Caco-2 (cell line): ENCODE measurements around the gene ZFYVE9. TPM values are rescaled to one million over a fixed set of nuclear protein-coding genes. Genes with fewer than 3 reads are reported as not detected.

Experiments used
- BruUV-seq: library from RNA; stranded (reverse); fragments of 400-500 nt; replicated peaks from 2 replicates; lab custom pipeline; 2021; lab: Mats Ljungman, UMichigan
- CTCF ChIA-PET: fragments of 300-600 bp; sonication (Branson Sonifier 250); formaldehyde crosslinking; loops from one replicate; lab custom pipeline; 2022; ENCODE audit warnings: antibody characterized with exemption; lab: Charles Lee
- POLR2A ChIA-PET: fragments of 300-600 bp; sonication (Branson Sonifier 250); formaldehyde crosslinking; loops from one replicate; lab custom pipeline; 2022; ENCODE audit warnings: antibody characterized with exemption; lab: Charles Lee
- DNase-seq, 2 experiments: peaks; one replicate each; pipeline versions ENCODE4 v3.0.0 to v3.0.0-alpha.2; 2020 to 2022
- H3K27me3 ChIP-seq: replicated peaks from 2 replicates; pipeline ENCODE4 v1.6.0; 2011; ENCODE audit warnings: low read length; ENCODE audit not compliant: control insufficient read depth, insufficient read depth
- H3K36me3 ChIP-seq: 2 replicates; pipeline ENCODE4 v1.5.1; 2011; ENCODE audit warnings: low read length; ENCODE audit not compliant: control insufficient read depth, insufficient read depth
- H3K4me1 ChIP-seq: fragments of 250-450 bp; sonication (Bioruptor Pico); 2 replicates; pipeline ENCODE4 v1.5.1; 2020; ENCODE audit warnings: mild to moderate bottlenecking
- H3K4me3 ChIP-seq: 2 replicates; pipeline ENCODE4 v1.5.1; 2011; ENCODE audit warnings: low read depth, mild to moderate bottlenecking, control low read depth, low read length
- H3K9me3 ChIP-seq: fragments of 250-450 bp; sonication (Bioruptor Pico); 2 replicates; pipeline ENCODE4 v1.5.1; 2020; ENCODE audit warnings: mild to moderate bottlenecking, moderate library complexity
- H3K27ac Mint-ChIP-seq: one replicate; pipeline ENCODE4 v1.8.0; 2022; ENCODE audit warnings: mixed read lengths; ENCODE audit not compliant: unreplicated experiment
- H3K27me3 Mint-ChIP-seq: one replicate; pipeline ENCODE4 v1.8.0; 2022; ENCODE audit warnings: mixed read lengths; ENCODE audit not compliant: insufficient read depth, unreplicated experiment
- H3K36me3 Mint-ChIP-seq: one replicate; pipeline ENCODE4 v1.8.0; 2022; ENCODE audit warnings: mild to moderate bottlenecking, mixed read lengths; ENCODE audit not compliant: insufficient read depth, unreplicated experiment
- H3K4me1 Mint-ChIP-seq: one replicate; pipeline ENCODE4 v1.8.0; 2022; ENCODE audit warnings: low read depth, mixed read lengths; ENCODE audit not compliant: unreplicated experiment
- H3K4me3 Mint-ChIP-seq: one replicate; pipeline ENCODE4 v1.8.0; 2022; ENCODE audit warnings: mild to moderate bottlenecking, moderate library complexity, mixed read lengths; ENCODE audit not compliant: unreplicated experiment
- H3K9me3 Mint-ChIP-seq: one replicate; pipeline ENCODE4 v1.8.0; 2022; ENCODE audit warnings: mixed read lengths; ENCODE audit not compliant: unreplicated experiment
- CTCF ChIP-seq, 2 experiments: fragments of 200-600 bp in 1 of 2; IDR thresholded peaks; 1 replicate in 1 of 2; 2 replicates in 1 of 2; pipeline versions ENCODE4 v1.5.1 to v1.8.0; 2011 to 2022; ENCODE audit warnings: antibody characterized with exemption in 1 of 2, control low read depth in 1 of 2, inconsistent platforms in 1 of 2, low read depth in 1 of 2, low read length in 1 of 2, mild to moderate bottlenecking in 1 of 2, moderate library complexity in 1 of 2; ENCODE audit not compliant: insufficient read depth in 1 of 2, severe bottlenecking in 1 of 2, unreplicated experiment in 1 of 2
- intact Hi-C: fragments of 100-400 bp; cut with micrococcal nuclease; formaldehyde crosslinking; loops from one replicate; pipeline ENCODE4 v1.10.0; 2022; ENCODE audit not compliant: unreplicated experiment
- total RNA-seq: library from RNA; stranded (reverse); gene quantifications from 2 replicates; pipeline ENCODE4 v1.2.3, GENCODE V29; 2022

Gene ZFYVE9
- total RNA-seq, 1 experiment from 2014 or later = 18.4 TPM

- Histone ChIP-seq H3K27me3 (no peaks in the 10 kb centered on the region), H3K9me3 (no peaks in the 10 kb centered on the region), H3K36me3 (peaks cover under 1% of the 10 kb centered on the region; the same call in 1 of the 2 replicates), H3K4me3 (no peak overlapping the region), H3K4me1 (no peaks in the 10 kb centered on the region)
- no TSS peak for BruUV-seq
- POLR2A ChIA-PET = no interaction called here
- peak in 1 of 2 experiments; percentile 42 for TF ChIP-seq CTCF (IDR thresholded peaks at IDR 0.05; ENCODE audit: insufficient read depth in 1 of 2, low read depth in 1 of 2, low read length in 1 of 2, severe bottlenecking in 1 of 2, unreplicated experiment in 1 of 2)
- Mint-ChIP-seq H3K9me3 (no peaks in the 10 kb centered on the region), H3K27me3 (no peaks in the 10 kb centered on the region), H3K4me1 (no peaks in the 10 kb centered on the region), H3K4me3 (no peak overlapping the region), H3K27ac (no peak overlapping the region), H3K36me3 (peaks cover 38% of the 10 kb centered on the region)
- peak; percentile 56 for DNase-seq
- CTCF ChIA-PET = interaction anchor here (0.6 to 1.7 kb wide), 5 partner anchors 17 to 281 kb away, joined by 3 to 8 read pairs (median 4); partner anchors contain the start of gene CC2D1B
- intact Hi-C loops = loop anchor here (1.0 kb wide), 1 partner anchor 222 kb away; no protein-coding TSS in a partner anchor
These were observed 206.9 kb downstream of the ZFYVE9 start for GRCh38 chr1:52348704-52349300.

GRCh38 chr1:52352690-52353089, 210.8 kb downstream of the ZFYVE9 start:
- H3K4me3 Mint-ChIP-seq = no peak overlapping the region
- H3K4me1 ChIP-seq = no peaks in the 10 kb centered on the region
- POLR2A ChIA-PET = no interaction called here
- H3K36me3 Mint-ChIP-seq = peaks cover 56% of the 10 kb centered on the region
- H3K36me3 ChIP-seq = peaks cover 2% of the 10 kb centered on the region
- BruUV-seq = no TSS peak
- intact Hi-C loops = no loop called here
- no peaks in the 10 kb centered on the region for H3K27me3 Mint-ChIP-seq
- no peaks in the 10 kb centered on the region for H3K4me1 Mint-ChIP-seq
- no peaks in the 10 kb centered on the region for H3K9me3 ChIP-seq
- H3K27me3 ChIP-seq = no peaks in the 10 kb centered on the region
- TF ChIP-seq CTCF (IDR thresholded peaks at IDR 0.05; ENCODE audit: insufficient read depth in 1 of 2, low read depth in 1 of 2, low read length in 1 of 2, severe bottlenecking in 1 of 2, unreplicated experiment in 1 of 2) = no peak
- no peak for DNase-seq
- no peak overlapping the region for H3K27ac Mint-ChIP-seq
- no peak overlapping the region for H3K4me3 ChIP-seq
- H3K9me3 Mint-ChIP-seq = no peaks in the 10 kb centered on the region
- CTCF ChIA-PET = no interaction called here

GRCh38 chr1:52355436-52355835, 213.5 kb downstream of the ZFYVE9 start:
- ChIA-PET POLR2A (no interaction called here), CTCF (no interaction called here)
- no peaks in the 10 kb centered on the region for H3K4me1 Mint-ChIP-seq
- H3K36me3 ChIP-seq = peaks cover 3% of the 10 kb centered on the region
- H3K27me3 ChIP-seq = no peaks in the 10 kb centered on the region
- H3K27ac Mint-ChIP-seq = no peak overlapping the region
- no peak overlapping the region for H3K4me3 ChIP-seq
- no peaks in the 10 kb centered on the region for H3K9me3 ChIP-seq
- BruUV-seq = no TSS peak
- intact Hi-C loops = no loop called here
- H3K9me3 Mint-ChIP-seq = no peaks in the 10 kb centered on the region
- H3K4me3 Mint-ChIP-seq = no peak overlapping the region
- no peaks in the 10 kb centered on the region for H3K27me3 Mint-ChIP-seq
- H3K36me3 Mint-ChIP-seq = peaks cover 71% of the 10 kb centered on the region
- H3K4me1 ChIP-seq = no peaks in the 10 kb centered on the region
- DNase-seq = no peak
- no peak for TF ChIP-seq CTCF (IDR thresholded peaks at IDR 0.05; ENCODE audit: insufficient read depth in 1 of 2, low read depth in 1 of 2, low read length in 1 of 2, severe bottlenecking in 1 of 2, unreplicated experiment in 1 of 2)
